OCI-LY1 (cell line): ENCODE results near the gene MRPL48.
A peak's percentile ranks its signal among the peaks of the same experiment; 100 is the strongest.

ENCODE experiments used
- H2AFZ ChIP-seq: fragments of 200-600 bp; sonication (generic), shearing (Covaris generic); 2 replicates; pipeline ENCODE4 v1.6.0; 2014; ENCODE audit warnings: antibody characterized with exemption, mild to moderate bottlenecking, low read length
- H3F3A ChIP-seq: fragments of 200-600 bp; sonication (generic), shearing (Covaris generic); 2 replicates; pipeline ENCODE4 v1.6.0; 2014; ENCODE audit warnings: mild to moderate bottlenecking, antibody characterized with exemption, low read length, moderate library complexity; ENCODE audit not compliant: insufficient read depth
- H3K27ac ChIP-seq: fragments of 200-600 bp; sonication (generic); 2 replicates; pipeline ENCODE4 v1.5.1; 2014; ENCODE audit warnings: low read length, mixed run types, mild to moderate bottlenecking, low read depth; ENCODE audit not compliant: poor library complexity, severe bottlenecking
- H3K27me3 ChIP-seq: fragments of 200-600 bp; sonication (generic); 2 replicates; pipeline ENCODE4 v1.6.0; 2014; ENCODE audit warnings: antibody characterized with exemption, mild to moderate bottlenecking, low read length, moderate library complexity; ENCODE audit not compliant: insufficient read depth
- H3K36me3 ChIP-seq: fragments of 200-600 bp; sonication (generic); 2 replicates; pipeline ENCODE4 v1.6.1; 2014; ENCODE audit warnings: mild to moderate bottlenecking, antibody characterized with exemption, low read length, moderate library complexity, mixed read lengths; ENCODE audit not compliant: insufficient read depth
- H3K4me1 ChIP-seq: fragments of 200-600 bp; sonication (generic); 2 replicates; pipeline ENCODE4 v1.5.1; 2014; ENCODE audit warnings: mild to moderate bottlenecking, low read length, moderate library complexity; ENCODE audit not compliant: insufficient read depth, severe bottlenecking
- H3K4me2 ChIP-seq: fragments of 200-600 bp; sonication (generic), shearing (Covaris generic); 2 replicates; pipeline ENCODE4 v1.6.1; 2014; ENCODE audit warnings: low read length
- H3K4me3 ChIP-seq: fragments of 200-600 bp; sonication (generic); 2 replicates; pipeline ENCODE4 v1.5.1; 2014; ENCODE audit warnings: low read length, low read depth, mild to moderate bottlenecking, mixed read lengths; ENCODE audit not compliant: poor library complexity, severe bottlenecking
- H3K79me2 ChIP-seq: fragments of 200-600 bp; shearing (Covaris generic); 2 replicates; pipeline ENCODE4 v1.6.1; 2016; ENCODE audit warnings: mixed run types, low read length, mixed read lengths; ENCODE audit not compliant: insufficient read depth
- H3K9ac ChIP-seq: fragments of 200-600 bp; sonication (generic), shearing (Covaris generic); 2 replicates; pipeline ENCODE4 v1.6.1; 2014; ENCODE audit warnings: mild to moderate bottlenecking, low read length, mixed read lengths
- H3K9me2 ChIP-seq: fragments of 200-600 bp; sonication (generic), shearing (Covaris generic); 2 replicates; pipeline ENCODE4 v1.6.1; 2014; ENCODE audit warnings: low read depth, mild to moderate bottlenecking, low read length, mixed read lengths
- H3K9me3 ChIP-seq: fragments of 200-600 bp; shearing (Covaris generic); 2 replicates; pipeline ENCODE4 v1.6.1; 2014; ENCODE audit warnings: low read length, mixed read lengths
- H4K20me1 ChIP-seq: fragments of 200-600 bp; sonication (generic), shearing (Covaris generic); 2 replicates; pipeline ENCODE4 v1.6.0; 2016; ENCODE audit warnings: mild to moderate bottlenecking, low read length; ENCODE audit not compliant: insufficient read depth
- CTCF ChIP-seq: fragments of 200-600 bp; sonication (generic), shearing (Covaris generic); IDR thresholded peaks from 2 replicates; pipeline ENCODE4 v1.5.1; 2017; ENCODE audit warnings: mild to moderate bottlenecking, antibody characterized with exemption, low read length, moderate library complexity, mixed read lengths
- EZH2 ChIP-seq: fragments of 200-600 bp; sonication (generic), shearing (Covaris generic); IDR thresholded peaks from 2 replicates; pipeline ENCODE4 v1.8.0; 2017; ENCODE audit warnings: borderline replicate concordance, mixed run types, mild to moderate bottlenecking, antibody characterized with exemption, low read length, moderate library complexity, mixed read lengths

Gene MRPL48

GRCh38 chr11:73787643-73788558 lies at the start of gene MRPL48:
Gene MRPL48, plus strand, starts transcription at chr11:73787874. Its CDS starts 98 bp downstream, at chr11:73787972.
- peak within 1 kb of the TSS; percentile 95 for H3K27ac ChIP-seq
- peak within 1 kb of the TSS; percentile 82; the same call in 1 of the 2 replicates for H2AFZ ChIP-seq
- H3K27me3 ChIP-seq = no peaks in the 10 kb centered on the region
- no peaks in the 10 kb centered on the region for H3F3A ChIP-seq
- H3K36me3 ChIP-seq = peaks cover 8% of the 10 kb centered on the region; the same call in 1 of the 2 replicates
- no peaks in the 10 kb centered on the region for H3K9me2 ChIP-seq
- peak within 1 kb of the TSS; percentile 79 for H3K4me3 ChIP-seq
- H3K9ac ChIP-seq = peak within 1 kb of the TSS; percentile 89
- H3K4me1 ChIP-seq = peaks cover 32% of the 10 kb centered on the region
- H3K79me2 ChIP-seq = peaks cover 13% of the 10 kb centered on the region
- H3K9me3 ChIP-seq = no peaks in the 10 kb centered on the region
- H3K4me2 ChIP-seq = peak within 1 kb of the TSS; percentile 94
- TF ChIP-seq EZH2 (no peak), CTCF (no peak)
- H4K20me1 ChIP-seq = no peaks in the 10 kb centered on the region

- Histone ChIP-seq H3K27me3 (no peaks in the 10 kb centered on the region), H3F3A (no peaks in the 10 kb centered on the region), H3K36me3 (no peaks in the 10 kb centered on the region), H3K9ac (no peak overlapping the region), H3K4me1 (peaks cover 19% of the 10 kb centered on the region), H3K9me2 (no peaks in the 10 kb centered on the region), H4K20me1 (no peaks in the 10 kb centered on the region), H3K4me3 (no peak overlapping the region), H3K9me3 (no peaks in the 10 kb centered on the region), H3K4me2 (no peak overlapping the region), H3K27ac (no peak overlapping the region), H2AFZ (no peak overlapping the region), H3K79me2 (peaks cover 54% of the 10 kb centered on the region)
- TF ChIP-seq EZH2 (no peak), CTCF (no peak)
These were observed 44.6 kb upstream of the MRPL48 start for GRCh38 chr11:73743045-73743444.

- H2AFZ ChIP-seq = no peak overlapping the region
- no peaks in the 10 kb centered on the region for H3F3A ChIP-seq
- no peaks in the 10 kb centered on the region for H3K36me3 ChIP-seq
- no peak for TF ChIP-seq CTCF
- TF ChIP-seq EZH2 = no peak
- no peak overlapping the region for H3K4me2 ChIP-seq
- no peaks in the 10 kb centered on the region for H3K9me2 ChIP-seq
- no peaks in the 10 kb centered on the region for H4K20me1 ChIP-seq
- peak overlapping the region; percentile 8 for H3K27ac ChIP-seq
- H3K4me1 ChIP-seq = peaks cover 20% of the 10 kb centered on the region
- peaks cover 71% of the 10 kb centered on the region for H3K79me2 ChIP-seq
- no peak overlapping the region for H3K4me3 ChIP-seq
- no peak overlapping the region for H3K9ac ChIP-seq
- H3K9me3 ChIP-seq = no peaks in the 10 kb centered on the region
- H3K27me3 ChIP-seq = no peaks in the 10 kb centered on the region
These were observed 41.0 kb upstream of the MRPL48 start for GRCh38 chr11:73746701-73747100.
